SK-N-MC (cell line): Measurements from ENCODE around the gene FAM110D.
A peak's percentile ranks its signal among the peaks of the same experiment; 100 is the strongest.

Experiments
- DNase-seq: peaks from one replicate; pipeline ENCODE4 v3.0.0-alpha.2; 2011; ENCODE audit warnings: low read depth, low spot score
- H3K27ac ChIP-seq: fragments of 200-600 bp; sonication (generic); 2 replicates; pipeline ENCODE4 v1.5.1; 2016; ENCODE audit warnings: mixed run types
- H3K36me3 ChIP-seq: fragments of 200-600 bp; sonication (generic); 2 replicates; pipeline ENCODE4 v1.6.1; 2017; ENCODE audit warnings: antibody characterized with exemption, low read length, mixed read lengths; ENCODE audit not compliant: insufficient read depth
- H3K4me3 ChIP-seq: fragments of 200-600 bp; sonication (generic); 2 replicates; pipeline ENCODE4 v1.5.1; 2016
- H3K9ac ChIP-seq: fragments of 200-600 bp; sonication (generic); 2 replicates; pipeline ENCODE4 v1.8.0; 2017; ENCODE audit warnings: mixed run types, mixed read lengths; ENCODE audit not compliant: insufficient read length
- H3K9me3 ChIP-seq: fragments of 200-600 bp; sonication (generic); 2 replicates; pipeline ENCODE4 v1.6.1; 2017; ENCODE audit warnings: low read depth, mild to moderate bottlenecking, antibody characterized with exemption, low read length, moderate library complexity, mixed read lengths
- EZH2 ChIP-seq: fragments of 200-600 bp; sonication (generic); IDR thresholded peaks from one replicate; pipeline ENCODE4 v1.6.1; 2017; ENCODE audit warnings: antibody characterized with exemption
- FOXP2 ChIP-seq: optimal IDR thresholded peaks from 2 replicates; pipeline ENCODE3; 2011; ENCODE audit warnings: mild to moderate bottlenecking, moderate library complexity; ENCODE audit not compliant: insufficient read depth; ENCODE audit errors: extremely low read length, control extremely low read depth
- POLR2AphosphoS5 ChIP-seq: IDR thresholded peaks from 2 replicates; pipeline ENCODE4 v1.6.1; 2012; ENCODE audit warnings: mild to moderate bottlenecking, low read depth, low read length, borderline replicate concordance

FAM110D gene

GRCh38 chr1:26158908-26159742 lies at the start of gene FAM110D:
Gene FAM110D, plus strand, starts transcription at chr1:26159079. Its CDS starts 2,213 bp downstream, at chr1:26161292.
- no peak for DNase-seq
- no peak for TF ChIP-seq FOXP2
- no peak for TF ChIP-seq POLR2AphosphoS5
- TF ChIP-seq EZH2: no peak

GRCh38 chr1:26109229-26110164 lies 49.4 kb upstream of the FAM110D start:
- TF ChIP-seq POLR2AphosphoS5 (no peak), FOXP2 (no peak), EZH2 (no peak)
- Histone ChIP-seq H3K9me3 (no peaks in the 10 kb centered on the region), H3K27ac (no peak overlapping the region), H3K4me3 (no peak overlapping the region; the same call in 1 of the 2 replicates), H3K36me3 (peaks cover 4% of the 10 kb centered on the region), H3K9ac (peak overlapping the region; percentile 85)
- no peak for DNase-seq

More at GRCh38 chr1:26158908-26159742, at the start of gene FAM110D:
- H3K9me3 ChIP-seq: no peaks in the 10 kb centered on the region
- H3K9ac ChIP-seq: no peak within 1 kb of the TSS
- no peaks in the 10 kb centered on the region for H3K36me3 ChIP-seq
- H3K4me3 ChIP-seq: no peak within 1 kb of the TSS
- H3K27ac ChIP-seq: no peak within 1 kb of the TSS

GRCh38 chr1:26110731-26111529 lies 47.9 kb upstream of the FAM110D start:
- H3K36me3 ChIP-seq: peaks cover 10% of the 10 kb centered on the region
- H3K9me3 ChIP-seq: no peaks in the 10 kb centered on the region
- no peak for DNase-seq
- peak overlapping the region; percentile 85 for H3K9ac ChIP-seq
- H3K4me3 ChIP-seq: peak overlapping the region; percentile 98
- TF ChIP-seq FOXP2 (no peak), POLR2AphosphoS5 (peak; percentile 71; the same call in 1 of the 2 replicates)
- peak overlapping the region; percentile 67; the same call in 1 of the 2 replicates for H3K27ac ChIP-seq

- H3K9ac ChIP-seq: peak within 1 kb of the TSS; percentile 94
- TF ChIP-seq FOXP2: no peak
- no peak for TF ChIP-seq EZH2
- peak; percentile 75 for TF ChIP-seq POLR2AphosphoS5
- H3K9me3 ChIP-seq: no peaks in the 10 kb centered on the region
- peak within 1 kb of the TSS; percentile 98 for H3K4me3 ChIP-seq
- H3K27ac ChIP-seq: peak within 1 kb of the TSS; percentile 67; the same call in 1 of the 2 replicates
- peak; percentile 22 for DNase-seq
- peaks cover 10% of the 10 kb centered on the region for H3K36me3 ChIP-seq
These were observed 47.1 kb upstream of the FAM110D start, which contains the start of gene PDIK1L for GRCh38 chr1:26111530-26112406. Gene PDIK1L, plus strand, starts transcription at chr1:26111824. Its CDS starts 2,485 bp downstream, at chr1:26114309.

GRCh38 chr1:26112407-26112775 lies 46.5 kb upstream of the FAM110D start:
- H3K27ac ChIP-seq: no peak overlapping the region
- TF ChIP-seq FOXP2: no peak
- H3K9me3 ChIP-seq: no peaks in the 10 kb centered on the region
- DNase-seq: no peak
- peak overlapping the region; percentile 98 for H3K4me3 ChIP-seq
- peak overlapping the region; percentile 94 for H3K9ac ChIP-seq
- peaks cover 10% of the 10 kb centered on the region for H3K36me3 ChIP-seq

- H3K36me3 ChIP-seq: peaks cover 15% of the 10 kb centered on the region
- H3K9ac ChIP-seq: peak overlapping the region; percentile 37
- no peak overlapping the region for H3K27ac ChIP-seq
- no peak for DNase-seq
- no peak for TF ChIP-seq POLR2AphosphoS5
- no peak for TF ChIP-seq FOXP2
- TF ChIP-seq EZH2: no peak
- no peak overlapping the region for H3K4me3 ChIP-seq
- H3K9me3 ChIP-seq: no peaks in the 10 kb centered on the region
These were observed 44.5 kb upstream of the FAM110D start for GRCh38 chr1:26114165-26114927.
